GM23338 (cell line): Measurements from ENCODE around the gene TLE1. TPM values are rescaled to one million over a fixed set of nuclear protein-coding genes. Genes with fewer than 3 reads are reported as not detected.

ENCODE experiments used
- ATAC-seq: fragments of 200-7000 bp; cut with Tn5 transposase; 3 replicates; pipeline ENCODE4 v1.9.1; 2020
- DNase-seq: peaks from one replicate; pipeline ENCODE4 v3.0.0-alpha.2; 2015; ENCODE audit warnings: low spot score
- H2AFZ ChIP-seq: fragments of 200-600 bp; sonication (generic); 2 replicates; pipeline ENCODE4 v1.8.0; 2016; ENCODE audit warnings: antibody characterized with exemption, mild to moderate bottlenecking, moderate library complexity
- H3F3A ChIP-seq: fragments of 200-600 bp; sonication (generic); replicated peaks from 2 replicates; pipeline ENCODE4 v1.8.0; 2017; ENCODE audit warnings: antibody characterized with exemption, mixed run types, low read depth
- H3K27ac ChIP-seq: fragments of 200-600 bp; sonication (generic); 2 replicates; pipeline ENCODE4 v1.6.1; 2016; ENCODE audit warnings: low read depth
- H3K27me3 ChIP-seq: fragments of 200-600 bp; sonication (generic); 2 replicates; pipeline ENCODE4 v1.8.0; 2016; ENCODE audit warnings: mild to moderate bottlenecking, mixed run types, moderate library complexity; ENCODE audit not compliant: insufficient read depth
- H3K36me3 ChIP-seq: fragments of 200-600 bp; sonication (generic); 2 replicates; pipeline ENCODE4 v1.8.0; 2016; ENCODE audit warnings: mild to moderate bottlenecking; ENCODE audit not compliant: insufficient read depth
- H3K4me1 ChIP-seq: fragments of 200-600 bp; sonication (generic); 2 replicates; pipeline ENCODE4 v1.8.0; 2016; ENCODE audit warnings: mild to moderate bottlenecking, moderate library complexity; ENCODE audit not compliant: insufficient read depth
- H3K4me2 ChIP-seq: fragments of 200-600 bp; sonication (generic); 2 replicates; pipeline ENCODE4 v1.7.1; 2017; ENCODE audit warnings: mixed run types
- H3K4me3 ChIP-seq: fragments of 200-600 bp; sonication (generic); 2 replicates; pipeline ENCODE4 v1.6.1; 2016; ENCODE audit warnings: mixed run types
- H3K79me2 ChIP-seq: fragments of 200-600 bp; sonication (generic); replicated peaks from 2 replicates; pipeline ENCODE4 v1.8.0; 2017; ENCODE audit warnings: mild to moderate bottlenecking; ENCODE audit not compliant: insufficient read depth
- H3K9me2 ChIP-seq: fragments of 200-600 bp; sonication (generic); 2 replicates; pipeline ENCODE4 v1.8.0; 2017; ENCODE audit not compliant: insufficient read depth
- H4K20me1 ChIP-seq: fragments of 200-600 bp; sonication (generic); replicated peaks from 2 replicates; pipeline ENCODE4 v1.8.0; 2017; ENCODE audit warnings: mild to moderate bottlenecking; ENCODE audit not compliant: insufficient read depth
- H3K27ac Mint-ChIP-seq: 2 replicates; pipeline ENCODE4 v1.8.0; 2020; ENCODE audit warnings: inconsistent platforms, mild to moderate bottlenecking, moderate library complexity, mixed read lengths
- H3K27me3 Mint-ChIP-seq: 3 replicates; pipeline ENCODE4 v1.8.0; 2022; ENCODE audit warnings: low read depth, mild to moderate bottlenecking, moderate library complexity, mixed read lengths, inconsistent platforms; ENCODE audit not compliant: insufficient read depth, poor library complexity
- H3K36me3 Mint-ChIP-seq: 3 replicates; pipeline ENCODE4 v1.8.0; 2021; ENCODE audit warnings: low read depth, mild to moderate bottlenecking, inconsistent platforms, moderate library complexity, mixed read lengths
- H3K4me1 Mint-ChIP-seq: 3 replicates; pipeline ENCODE4 v1.8.0; 2020; ENCODE audit warnings: mild to moderate bottlenecking, inconsistent platforms, mixed read lengths
- H3K4me3 Mint-ChIP-seq: 3 replicates; pipeline ENCODE4 v1.8.0; 2021; ENCODE audit warnings: moderate library complexity, mild to moderate bottlenecking, inconsistent platforms, mixed read lengths
- H3K9me3 Mint-ChIP-seq: 3 replicates; pipeline ENCODE4 v1.8.0; 2020; ENCODE audit warnings: moderate library complexity, mild to moderate bottlenecking, inconsistent platforms, mixed read lengths
- CREB1 ChIP-seq: fragments of 250-450 bp; sonication (Bioruptor Pico); IDR thresholded peaks from 2 replicates; pipeline ENCODE4 v1.5.0; 2020; ENCODE audit warnings: low read depth, mild to moderate bottlenecking, moderate library complexity
- EZH2 ChIP-seq: fragments of 200-600 bp; sonication (generic); IDR thresholded peaks from one replicate; pipeline ENCODE4 v1.8.0; 2017; ENCODE audit warnings: antibody characterized with exemption, mild to moderate bottlenecking, low read depth; ENCODE audit not compliant: unreplicated experiment
- EZH2phosphoT487 ChIP-seq: fragments of 200-600 bp; sonication (generic); IDR thresholded peaks from one replicate; pipeline ENCODE4 v1.8.1; 2018; ENCODE audit warnings: antibody characterized with exemption; ENCODE audit not compliant: unreplicated experiment
- JUNB ChIP-seq: IDR thresholded peaks from one replicate; pipeline ENCODE4 v1.6.1; 2016; ENCODE audit warnings: antibody characterized with exemption; ENCODE audit not compliant: unreplicated experiment
- NANOG ChIP-seq: IDR thresholded peaks from 2 replicates; pipeline ENCODE4 v1.6.1; 2016; ENCODE audit warnings: antibody characterized with exemption, borderline replicate concordance
- POLR2AphosphoS5 ChIP-seq: IDR thresholded peaks from 2 replicates; pipeline ENCODE4 v1.6.1; 2016; ENCODE audit warnings: antibody characterized with exemption, low read depth
- STAT1 ChIP-seq: IDR thresholded peaks from one replicate; pipeline ENCODE4 v1.6.1; 2016; ENCODE audit warnings: antibody characterized with exemption; ENCODE audit not compliant: unreplicated experiment
- ZNF114 ChIP-seq: fragments of 250-450 bp; sonication (Bioruptor Pico); IDR thresholded peaks from 2 replicates; pipeline ENCODE4 v1.5.0; 2020; ENCODE audit warnings: mild to moderate bottlenecking, moderate library complexity
- ZNF331 ChIP-seq: fragments of 250-450 bp; sonication (Bioruptor Pico); IDR thresholded peaks from 2 replicates; pipeline ENCODE4 v1.5.0; 2020; ENCODE audit warnings: low read depth, mild to moderate bottlenecking, moderate library complexity
- polyA plus RNA-seq: library from polyadenylated mRNA; unstranded; fragments of >200 nt; fragmentation: Nextera tagmentation; extraction: Ambion mirVana; gene quantifications from 2 replicates; pipeline ENCODE4 v1.2.1, GENCODE V29; 2016
- total RNA-seq: library from RNA; depleted of rRNA; stranded (reverse); fragments of >200 nt; shearing (Covaris generic); gene quantifications from 2 replicates; pipeline ENCODE4 v1.2.3, GENCODE V29; 2014
- TF ChIP-seq, protein P1 (sequence below): fragments of 250-450 bp; sonication (Bioruptor Pico); IDR thresholded peaks from 2 replicates; pipeline ENCODE4 v1.5.0; 2020; ENCODE audit warnings: mild to moderate bottlenecking, moderate library complexity
- TF ChIP-seq, protein P2 (sequence below), 2 experiments: fragments of 200-600 bp in 1 of 2; sonication (generic) in 1 of 2; conservative IDR thresholded peaks; 2 replicates each; pipeline versions ENCODE4 v1.5.1 to v1.6.1; 2016 to 2017; ENCODE audit warnings: antibody characterized with exemption in 2 of 2, low read depth in 2 of 2, mild to moderate bottlenecking in 2 of 2, moderate library complexity in 1 of 2
- TF ChIP-seq, protein P3 (sequence below): IDR thresholded peaks from one replicate; pipeline ENCODE4 v1.6.1; 2018; ENCODE audit warnings: antibody characterized with exemption; ENCODE audit not compliant: unreplicated experiment
- TF ChIP-seq, protein P4 (sequence below): IDR thresholded peaks from 2 replicates; pipeline ENCODE4 v1.6.1; 2016; ENCODE audit warnings: antibody characterized with exemption

TLE1 gene
- total and polyA plus RNA-seq, 2 experiments from 2014 or later, result 58.1 to 132 TPM

DNA sequence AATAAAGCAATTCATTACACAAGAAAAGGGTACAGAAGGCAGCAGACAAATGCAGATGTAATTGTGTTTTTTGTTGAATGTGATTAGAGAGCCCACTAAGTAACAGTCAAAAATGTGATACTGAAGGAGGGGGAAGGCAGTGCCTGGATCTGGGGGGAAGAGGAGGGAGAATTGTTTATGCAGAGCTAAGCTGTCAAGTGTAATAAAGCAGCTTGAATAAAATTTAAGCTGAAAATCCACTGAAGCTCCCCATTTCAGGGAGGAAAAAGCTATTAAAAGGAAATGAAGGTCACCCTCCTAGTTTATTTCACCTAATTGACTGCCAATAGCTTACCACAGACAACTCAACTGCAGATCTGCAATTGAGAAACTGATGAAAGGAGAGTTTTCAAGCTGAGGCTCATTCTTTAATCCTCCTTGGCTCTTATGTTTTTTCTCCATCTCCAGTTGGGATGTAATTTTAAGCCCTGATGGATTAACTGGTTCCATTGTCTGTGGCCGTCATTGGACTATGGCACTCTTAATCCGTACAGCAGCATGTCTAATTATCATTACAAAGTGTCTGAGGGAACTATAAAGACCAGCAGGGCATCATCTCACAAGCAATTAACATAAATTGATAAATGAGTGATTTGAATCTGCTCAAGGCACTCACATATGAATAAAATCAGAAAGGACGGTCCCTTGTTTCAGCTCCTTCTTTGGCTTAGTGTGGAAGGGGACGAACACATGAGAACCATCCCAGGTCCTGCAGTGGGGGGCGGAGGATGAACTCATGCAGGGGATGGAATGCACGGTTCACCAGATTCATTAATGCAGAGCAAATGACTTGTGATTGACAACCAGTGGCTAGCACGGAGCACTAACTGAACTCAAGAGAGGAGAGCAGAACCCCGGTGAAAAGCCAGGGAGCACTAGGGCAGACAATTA is 38.5 kb downstream of the TLE1 start:
- Histone ChIP-seq H3K4me3 (no peak overlapping the region), H3K27ac (peak overlapping the region; percentile 60), H3K36me3 (peaks cover 14% of the 10 kb centered on the region; the same call in 1 of the 2 replicates), H3K79me2 (peaks cover 99% of the 10 kb centered on the region), H3K4me2 (peak overlapping the region; percentile 18; the same call in 1 of the 2 replicates), H4K20me1 (peaks cover 62% of the 10 kb centered on the region), H3F3A (0 out of 2 replicates have a peak, but pooled peaks cover 14% of the 10 kb centered on the region), H3K4me1 (peaks cover 88% of the 10 kb centered on the region), H2AFZ (no peak overlapping the region), H3K9me2 (no peaks in the 10 kb centered on the region), H3K27me3 (no peaks in the 10 kb centered on the region)
- TF ChIP-seq POLR2AphosphoS5, result no peak
- no peak for TF ChIP-seq JUNB
- TF ChIP-seq, protein P1, sequence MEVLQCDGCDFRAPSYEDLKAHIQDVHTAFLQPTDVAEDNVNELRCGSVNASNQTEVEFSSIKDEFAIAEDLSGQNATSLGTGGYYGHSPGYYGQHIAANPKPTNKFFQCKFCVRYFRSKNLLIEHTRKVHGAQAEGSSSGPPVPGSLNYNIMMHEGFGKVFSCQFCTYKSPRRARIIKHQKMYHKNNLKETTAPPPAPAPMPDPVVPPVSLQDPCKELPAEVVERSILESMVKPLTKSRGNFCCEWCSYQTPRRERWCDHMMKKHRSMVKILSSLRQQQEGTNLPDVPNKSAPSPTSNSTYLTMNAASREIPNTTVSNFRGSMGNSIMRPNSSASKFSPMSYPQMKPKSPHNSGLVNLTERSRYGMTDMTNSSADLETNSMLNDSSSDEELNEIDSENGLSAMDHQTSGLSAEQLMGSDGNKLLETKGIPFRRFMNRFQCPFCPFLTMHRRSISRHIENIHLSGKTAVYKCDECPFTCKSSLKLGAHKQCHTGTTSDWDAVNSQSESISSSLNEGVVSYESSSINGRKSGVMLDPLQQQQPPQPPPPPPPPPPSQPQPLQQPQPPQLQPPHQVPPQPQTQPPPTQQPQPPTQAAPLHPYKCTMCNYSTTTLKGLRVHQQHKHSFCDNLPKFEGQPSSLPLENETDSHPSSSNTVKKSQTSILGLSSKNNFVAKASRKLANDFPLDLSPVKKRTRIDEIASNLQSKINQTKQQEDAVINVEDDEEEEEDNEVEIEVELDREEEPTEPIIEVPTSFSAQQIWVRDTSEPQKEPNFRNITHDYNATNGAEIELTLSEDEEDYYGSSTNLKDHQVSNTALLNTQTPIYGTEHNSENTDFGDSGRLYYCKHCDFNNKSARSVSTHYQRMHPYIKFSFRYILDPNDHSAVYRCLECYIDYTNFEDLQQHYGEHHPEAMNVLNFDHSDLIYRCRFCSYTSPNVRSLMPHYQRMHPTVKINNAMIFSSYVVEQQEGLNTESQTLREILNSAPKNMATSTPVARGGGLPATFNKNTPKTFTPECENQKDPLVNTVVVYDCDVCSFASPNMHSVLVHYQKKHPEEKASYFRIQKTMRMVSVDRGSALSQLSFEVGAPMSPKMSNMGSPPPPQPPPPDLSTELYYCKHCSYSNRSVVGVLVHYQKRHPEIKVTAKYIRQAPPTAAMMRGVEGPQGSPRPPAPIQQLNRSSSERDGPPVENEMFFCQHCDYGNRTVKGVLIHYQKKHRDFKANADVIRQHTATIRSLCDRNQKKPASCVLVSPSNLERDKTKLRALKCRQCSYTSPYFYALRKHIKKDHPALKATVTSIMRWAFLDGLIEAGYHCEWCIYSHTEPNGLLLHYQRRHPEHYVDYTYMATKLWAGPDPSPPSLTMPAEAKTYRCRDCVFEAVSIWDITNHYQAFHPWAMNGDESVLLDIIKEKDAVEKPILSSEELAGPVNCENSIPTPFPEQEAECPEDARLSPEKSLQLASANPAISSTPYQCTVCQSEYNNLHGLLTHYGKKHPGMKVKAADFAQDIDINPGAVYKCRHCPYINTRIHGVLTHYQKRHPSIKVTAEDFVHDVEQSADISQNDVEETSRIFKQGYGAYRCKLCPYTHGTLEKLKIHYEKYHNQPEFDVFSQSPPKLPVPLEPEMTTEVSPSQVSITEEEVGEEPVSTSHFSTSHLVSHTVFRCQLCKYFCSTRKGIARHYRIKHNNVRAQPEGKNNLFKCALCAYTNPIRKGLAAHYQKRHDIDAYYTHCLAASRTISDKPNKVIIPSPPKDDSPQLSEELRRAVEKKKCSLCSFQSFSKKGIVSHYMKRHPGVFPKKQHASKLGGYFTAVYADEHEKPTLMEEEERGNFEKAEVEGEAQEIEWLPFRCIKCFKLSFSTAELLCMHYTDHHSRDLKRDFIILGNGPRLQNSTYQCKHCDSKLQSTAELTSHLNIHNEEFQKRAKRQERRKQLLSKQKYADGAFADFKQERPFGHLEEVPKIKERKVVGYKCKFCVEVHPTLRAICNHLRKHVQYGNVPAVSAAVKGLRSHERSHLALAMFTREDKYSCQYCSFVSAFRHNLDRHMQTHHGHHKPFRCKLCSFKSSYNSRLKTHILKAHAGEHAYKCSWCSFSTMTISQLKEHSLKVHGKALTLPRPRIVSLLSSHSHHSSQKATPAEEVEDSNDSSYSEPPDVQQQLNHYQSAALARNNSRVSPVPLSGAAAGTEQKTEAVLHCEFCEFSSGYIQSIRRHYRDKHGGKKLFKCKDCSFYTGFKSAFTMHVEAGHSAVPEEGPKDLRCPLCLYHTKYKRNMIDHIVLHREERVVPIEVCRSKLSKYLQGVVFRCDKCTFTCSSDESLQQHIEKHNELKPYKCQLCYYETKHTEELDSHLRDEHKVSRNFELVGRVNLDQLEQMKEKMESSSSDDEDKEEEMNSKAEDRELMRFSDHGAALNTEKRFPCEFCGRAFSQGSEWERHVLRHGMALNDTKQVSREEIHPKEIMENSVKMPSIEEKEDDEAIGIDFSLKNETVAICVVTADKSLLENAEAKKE (CRISPR knock-in tag), result no peak
- TF ChIP-seq, protein P2, sequence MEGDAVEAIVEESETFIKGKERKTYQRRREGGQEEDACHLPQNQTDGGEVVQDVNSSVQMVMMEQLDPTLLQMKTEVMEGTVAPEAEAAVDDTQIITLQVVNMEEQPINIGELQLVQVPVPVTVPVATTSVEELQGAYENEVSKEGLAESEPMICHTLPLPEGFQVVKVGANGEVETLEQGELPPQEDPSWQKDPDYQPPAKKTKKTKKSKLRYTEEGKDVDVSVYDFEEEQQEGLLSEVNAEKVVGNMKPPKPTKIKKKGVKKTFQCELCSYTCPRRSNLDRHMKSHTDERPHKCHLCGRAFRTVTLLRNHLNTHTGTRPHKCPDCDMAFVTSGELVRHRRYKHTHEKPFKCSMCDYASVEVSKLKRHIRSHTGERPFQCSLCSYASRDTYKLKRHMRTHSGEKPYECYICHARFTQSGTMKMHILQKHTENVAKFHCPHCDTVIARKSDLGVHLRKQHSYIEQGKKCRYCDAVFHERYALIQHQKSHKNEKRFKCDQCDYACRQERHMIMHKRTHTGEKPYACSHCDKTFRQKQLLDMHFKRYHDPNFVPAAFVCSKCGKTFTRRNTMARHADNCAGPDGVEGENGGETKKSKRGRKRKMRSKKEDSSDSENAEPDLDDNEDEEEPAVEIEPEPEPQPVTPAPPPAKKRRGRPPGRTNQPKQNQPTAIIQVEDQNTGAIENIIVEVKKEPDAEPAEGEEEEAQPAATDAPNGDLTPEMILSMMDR (conservative IDR thresholded peaks at IDR 0.05; ENCODE audit: low read depth in 2 of 2), result no peak
- no peak for TF ChIP-seq EZH2phosphoT487
- TF ChIP-seq, protein P3, sequence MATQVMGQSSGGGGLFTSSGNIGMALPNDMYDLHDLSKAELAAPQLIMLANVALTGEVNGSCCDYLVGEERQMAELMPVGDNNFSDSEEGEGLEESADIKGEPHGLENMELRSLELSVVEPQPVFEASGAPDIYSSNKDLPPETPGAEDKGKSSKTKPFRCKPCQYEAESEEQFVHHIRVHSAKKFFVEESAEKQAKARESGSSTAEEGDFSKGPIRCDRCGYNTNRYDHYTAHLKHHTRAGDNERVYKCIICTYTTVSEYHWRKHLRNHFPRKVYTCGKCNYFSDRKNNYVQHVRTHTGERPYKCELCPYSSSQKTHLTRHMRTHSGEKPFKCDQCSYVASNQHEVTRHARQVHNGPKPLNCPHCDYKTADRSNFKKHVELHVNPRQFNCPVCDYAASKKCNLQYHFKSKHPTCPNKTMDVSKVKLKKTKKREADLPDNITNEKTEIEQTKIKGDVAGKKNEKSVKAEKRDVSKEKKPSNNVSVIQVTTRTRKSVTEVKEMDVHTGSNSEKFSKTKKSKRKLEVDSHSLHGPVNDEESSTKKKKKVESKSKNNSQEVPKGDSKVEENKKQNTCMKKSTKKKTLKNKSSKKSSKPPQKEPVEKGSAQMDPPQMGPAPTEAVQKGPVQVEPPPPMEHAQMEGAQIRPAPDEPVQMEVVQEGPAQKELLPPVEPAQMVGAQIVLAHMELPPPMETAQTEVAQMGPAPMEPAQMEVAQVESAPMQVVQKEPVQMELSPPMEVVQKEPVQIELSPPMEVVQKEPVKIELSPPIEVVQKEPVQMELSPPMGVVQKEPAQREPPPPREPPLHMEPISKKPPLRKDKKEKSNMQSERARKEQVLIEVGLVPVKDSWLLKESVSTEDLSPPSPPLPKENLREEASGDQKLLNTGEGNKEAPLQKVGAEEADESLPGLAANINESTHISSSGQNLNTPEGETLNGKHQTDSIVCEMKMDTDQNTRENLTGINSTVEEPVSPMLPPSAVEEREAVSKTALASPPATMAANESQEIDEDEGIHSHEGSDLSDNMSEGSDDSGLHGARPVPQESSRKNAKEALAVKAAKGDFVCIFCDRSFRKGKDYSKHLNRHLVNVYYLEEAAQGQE, result no peak
- TF ChIP-seq ZNF331, result no peak
- no peak for TF ChIP-seq NANOG
- TF ChIP-seq, protein P4, sequence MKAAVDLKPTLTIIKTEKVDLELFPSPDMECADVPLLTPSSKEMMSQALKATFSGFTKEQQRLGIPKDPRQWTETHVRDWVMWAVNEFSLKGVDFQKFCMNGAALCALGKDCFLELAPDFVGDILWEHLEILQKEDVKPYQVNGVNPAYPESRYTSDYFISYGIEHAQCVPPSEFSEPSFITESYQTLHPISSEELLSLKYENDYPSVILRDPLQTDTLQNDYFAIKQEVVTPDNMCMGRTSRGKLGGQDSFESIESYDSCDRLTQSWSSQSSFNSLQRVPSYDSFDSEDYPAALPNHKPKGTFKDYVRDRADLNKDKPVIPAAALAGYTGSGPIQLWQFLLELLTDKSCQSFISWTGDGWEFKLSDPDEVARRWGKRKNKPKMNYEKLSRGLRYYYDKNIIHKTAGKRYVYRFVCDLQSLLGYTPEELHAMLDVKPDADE, result no peak
- no peak for TF ChIP-seq CREB1
- no peak for TF ChIP-seq EZH2
- no peak for TF ChIP-seq STAT1
- no peak for TF ChIP-seq ZNF114
- Mint-ChIP-seq H3K36me3 (peaks cover 52% of the 10 kb centered on the region), H3K4me3 (no peak overlapping the region), H3K4me1 (peaks cover 82% of the 10 kb centered on the region), H3K27me3 (peaks cover 5% of the 10 kb centered on the region), H3K9me3 (no peaks in the 10 kb centered on the region), H3K27ac (peak overlapping the region; percentile 74; the same call in 1 of the 2 replicates)
- DNase-seq (no peak), ATAC-seq (no peak)
